Measurements from ENCODE around the gene EPHB1.

The EPHB1 gene

GRCh38 chr3:135292162-135292561 is 497.1 kb downstream of the EPHB1 start:
- no peak for DNase-seq (ENCODE audit: low spot score)
- no peak for TF ChIP-seq CTCF (IDR thresholded peaks at IDR 0.05; ENCODE audit: extremely low read depth, missing control alignments)

- no peak for TF ChIP-seq CTCF (IDR thresholded peaks at IDR 0.05; ENCODE audit: extremely low read depth, missing control alignments)
Observed at GRCh38 chr3:135301670-135302069, 506.6 kb downstream of the EPHB1 start.

DNA sequence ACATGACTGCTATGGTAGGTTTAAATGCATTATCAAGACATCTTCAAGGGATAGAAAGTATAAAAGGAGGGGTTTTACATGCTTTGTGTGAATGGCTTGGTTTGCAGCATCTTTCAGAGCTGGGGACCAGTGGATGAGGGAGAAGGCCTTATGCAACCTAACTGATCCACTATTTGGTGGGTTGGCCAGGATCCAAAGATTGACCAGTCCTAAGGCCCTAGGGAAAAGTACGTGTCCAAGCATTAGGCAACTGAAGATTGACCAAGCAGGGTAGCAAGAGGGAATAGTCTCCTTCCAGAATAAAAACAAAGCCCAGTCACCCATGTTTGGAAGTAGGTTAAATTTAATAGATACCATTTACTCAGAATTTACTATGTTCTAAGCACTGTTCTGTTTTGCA is 509.3 kb downstream of the EPHB1 start:
- TF ChIP-seq CTCF (IDR thresholded peaks at IDR 0.05; ENCODE audit: extremely low read depth, missing control alignments): no peak

More at GRCh38 chr3:135301670-135302069, 506.6 kb downstream of the EPHB1 start:
- DNase-seq (ENCODE audit: low spot score): no peak

More for the DNA sequence above, 509.3 kb downstream of the EPHB1 start:
- DNase-seq (ENCODE audit: low spot score): no peak

All from GM20000 (cell line).